A549 (cell line): Measurements from ENCODE around the gene VSIG2. TPM values are rescaled to one million over a fixed set of nuclear protein-coding genes. Genes with fewer than 3 reads are reported as not detected.

Experiments used
- ATAC-seq, 2 experiments: fragments of 200-7000 bp in 1 of 2; fragments of >200 bp in 1 of 2; cut with Nextera tagmentation in 1 of 2; cut with Tn5 transposase in 1 of 2; 3 replicates each; pipeline versions ENCODE4 v1.8.0 to v1.9.1; 2018 to 2020; ENCODE audit warnings: mild to moderate bottlenecking in 1 of 2, moderate library complexity in 1 of 2
- CTCF ChIA-PET: fragments of 300-600 bp; sonication (Branson Sonifier 250); formaldehyde crosslinking; extraction: SDS; loops from one replicate; lab custom pipeline; 2021; ENCODE audit warnings: antibody characterized with exemption, inconsistent platforms; lab: Yijun Ruan, JAX
- POLR2A ChIA-PET: fragments of 350-600 bp; formaldehyde crosslinking; extraction: SDS; loops from one replicate; lab custom pipeline; 2021; ENCODE audit warnings: antibody characterized with exemption, inconsistent platforms; lab: Yijun Ruan, JAX
- DNase-seq, 2 experiments: peaks; one replicate each; pipeline versions ENCODE4 v3.0.0 to v3.0.0-alpha.2; 2011 to 2016; ENCODE audit warnings: low read depth in 1 of 2, low spot score in 1 of 2
- FAIRE-seq: peaks from 2 replicates; lab custom pipeline; 2011; peaks lifted over from hg19 to GRCh38; lab: Jason Lieb, UNC
- H3K27ac ChIP-seq, 2 experiments: fragments of >200 bp; sonication (Bioruptor Twin); formaldehyde crosslinking; 3 replicates each; pipeline ENCODE4 v1.5.1; 2016 to 2017
- H3K4me1 ChIP-seq: fragments of >200 bp; sonication (Bioruptor Twin); formaldehyde crosslinking; 3 replicates; pipeline ENCODE4 v1.6.1; 2016
- H3K4me2 ChIP-seq: fragments of >200 bp; sonication (Bioruptor Twin); formaldehyde crosslinking; 3 replicates; pipeline ENCODE4 v1.6.1; 2016
- H3K4me3 ChIP-seq: fragments of >200 bp; sonication (Bioruptor Twin); formaldehyde crosslinking; 3 replicates; pipeline ENCODE4 v1.5.1; 2016
- H3K9me3 ChIP-seq: fragments of >200 bp; sonication (Bioruptor Twin); formaldehyde crosslinking; 3 replicates; pipeline ENCODE4 v1.6.1; 2016
- CBX8 ChIP-seq: fragments of 200-600 bp; sonication (generic); IDR thresholded peaks from 2 replicates; pipeline ENCODE4 v1.6.1; 2016
- CEBPB ChIP-seq, 2 experiments: fragments of >200 bp in 1 of 2; sonication (Bioruptor Twin) in 1 of 2; formaldehyde crosslinking in 1 of 2; IDR thresholded peaks; 2 replicates each; pipeline ENCODE4 v1.6.1; 2012 to 2016
- CHD2 ChIP-seq: fragments of 150-350 bp; IDR thresholded peaks from 2 replicates; pipeline ENCODE4 v1.6.1; 2014; ENCODE audit warnings: low read length; ENCODE audit not compliant: partially characterized antibody
- EHMT2 ChIP-seq: fragments of 200-600 bp; sonication (generic); IDR thresholded peaks from 2 replicates; pipeline ENCODE4 v1.6.1; 2016; ENCODE audit warnings: antibody characterized with exemption, low read depth, mild to moderate bottlenecking, moderate library complexity
- EP300 ChIP-seq, 2 experiments: fragments of >200 bp; sonication (Bioruptor Twin); formaldehyde crosslinking; IDR thresholded peaks; 2 replicates in 1 of 2; 3 replicates in 1 of 2; pipeline ENCODE4 v1.6.1; 2016 to 2017
- FOSB ChIP-seq: fragments of 250-450 bp; sonication (Bioruptor Pico); IDR thresholded peaks from 2 replicates; pipeline ENCODE4 v1.5.0; 2020; ENCODE audit warnings: mild to moderate bottlenecking, moderate library complexity
- HOXA7 ChIP-seq: fragments of 250-450 bp; sonication (Bioruptor Pico); IDR thresholded peaks from 2 replicates; pipeline ENCODE4 v1.5.0; 2020; ENCODE audit warnings: mild to moderate bottlenecking, moderate library complexity
- HOXB13 ChIP-seq: fragments of 250-450 bp; sonication (Bioruptor Pico); IDR thresholded peaks from 2 replicates; pipeline ENCODE4 v1.5.0; 2020; ENCODE audit warnings: low read depth, mild to moderate bottlenecking, moderate library complexity
- HOXB5 ChIP-seq: fragments of 250-450 bp; sonication (Bioruptor Pico); IDR thresholded peaks from 2 replicates; pipeline ENCODE4 v1.5.0; 2020; ENCODE audit warnings: mild to moderate bottlenecking, moderate library complexity
- JUN ChIP-seq, 2 experiments: fragments of >200 bp; sonication (Bioruptor Twin); formaldehyde crosslinking; IDR thresholded peaks; 2 replicates in 1 of 2; 3 replicates in 1 of 2; pipeline ENCODE4 v1.6.1; 2016 to 2017
- NFE2L2 ChIP-seq: fragments of 150-350 bp; conservative IDR thresholded peaks from 2 replicates; pipeline ENCODE4 v1.6.1; 2014; ENCODE audit warnings: low read length
- NR3C1 ChIP-seq: fragments of >200 bp; sonication (Bioruptor Twin); formaldehyde crosslinking; IDR thresholded peaks from 3 replicates; pipeline ENCODE4 v1.6.1; 2017
- POLR2A ChIP-seq: IDR thresholded peaks from 2 replicates; pipeline ENCODE4 v1.6.1; 2012; ENCODE audit warnings: mild to moderate bottlenecking, low read length
- POLR2AphosphoS2 ChIP-seq: conservative IDR thresholded peaks from 2 replicates; pipeline ENCODE4 v1.6.1; 2012; ENCODE audit warnings: low read length, improper control_type of control experiment, inconsistent platforms
- RAD21 ChIP-seq, 2 experiments: fragments of >200 bp in 1 of 2; sonication (Bioruptor Twin) in 1 of 2; formaldehyde crosslinking in 1 of 2; IDR thresholded peaks in 1 of 2; conservative IDR thresholded peaks in 1 of 2; 2 replicates in 1 of 2; 3 replicates in 1 of 2; pipeline ENCODE4 v1.6.1; 2012 to 2018; ENCODE audit warnings: inconsistent platforms in 1 of 2
- RARB ChIP-seq: fragments of 250-450 bp; sonication (Bioruptor Pico); IDR thresholded peaks from 2 replicates; pipeline ENCODE4 v1.8.0; 2021; ENCODE audit warnings: mild to moderate bottlenecking, moderate library complexity
- RNF2 ChIP-seq: fragments of 200-600 bp; sonication (generic); IDR thresholded peaks from 2 replicates; pipeline ENCODE4 v1.6.1; 2016; ENCODE audit warnings: low read depth, mild to moderate bottlenecking, antibody characterized with exemption, moderate library complexity, borderline replicate concordance
- SREBF2 ChIP-seq: fragments of 450-650 bp; IDR thresholded peaks from 2 replicates; pipeline ENCODE4 v1.6.1; 2014; ENCODE audit warnings: mild to moderate bottlenecking, moderate library complexity
- ZSCAN20 ChIP-seq: fragments of 250-450 bp; sonication (Bioruptor Pico); IDR thresholded peaks from 2 replicates; pipeline ENCODE4 v1.8.0; 2022; ENCODE audit warnings: mild to moderate bottlenecking, moderate library complexity
- WGBS: methylation state at CpG from one replicate; pipeline ENCODE4 v1.1.6; 2017; ENCODE audit errors: missing lambda C conversion rate; 5-methylcytosine and 5-hydroxymethylcytosine counted together
- polyA plus RNA-seq, 4 experiments: library from polyadenylated mRNA; depleted of rRNA in 3 of 4; stranded (reverse); fragments of >200 nt; fragmentation: RNase III in 1 of 4; extraction: RNeasy Plus Mini Kit Qiagen cat#74134 plus additional on column Dnase treatment in 1 of 4; gene quantifications; 2 replicates in 3 of 4; 3 replicates in 1 of 4; pipeline ENCODE4 v1.2.3, GENCODE V29; 2011 to 2017
- TF ChIP-seq, protein P1 (sequence below): fragments of >200 bp; sonication (Bioruptor Twin); formaldehyde crosslinking; IDR thresholded peaks from 3 replicates; pipeline ENCODE4 v1.6.1; 2016
- TF ChIP-seq, protein P2 (sequence below): fragments of 250-450 bp; sonication (Bioruptor Pico); IDR thresholded peaks from 2 replicates; pipeline ENCODE4 v1.5.0; 2021; ENCODE audit warnings: mild to moderate bottlenecking, moderate library complexity, borderline replicate concordance
- TF ChIP-seq, protein P3 (sequence below): fragments of 150-350 bp; IDR thresholded peaks from 2 replicates; pipeline ENCODE4 v1.6.1; 2014; ENCODE audit warnings: low read depth, mild to moderate bottlenecking, low read length
- TF ChIP-seq, protein P4 (sequence below): IDR thresholded peaks from 2 replicates; pipeline ENCODE4 v1.6.1; 2012; ENCODE audit warnings: low read depth, borderline replicate concordance
- TF ChIP-seq, protein P5 (sequence below): IDR thresholded peaks from 2 replicates; pipeline ENCODE4 v1.6.1; 2012

VSIG2 gene
- polyA plus RNA-seq, 2 of the 4 experiments (the other 2 are of a cell fraction): not detected

DNA sequence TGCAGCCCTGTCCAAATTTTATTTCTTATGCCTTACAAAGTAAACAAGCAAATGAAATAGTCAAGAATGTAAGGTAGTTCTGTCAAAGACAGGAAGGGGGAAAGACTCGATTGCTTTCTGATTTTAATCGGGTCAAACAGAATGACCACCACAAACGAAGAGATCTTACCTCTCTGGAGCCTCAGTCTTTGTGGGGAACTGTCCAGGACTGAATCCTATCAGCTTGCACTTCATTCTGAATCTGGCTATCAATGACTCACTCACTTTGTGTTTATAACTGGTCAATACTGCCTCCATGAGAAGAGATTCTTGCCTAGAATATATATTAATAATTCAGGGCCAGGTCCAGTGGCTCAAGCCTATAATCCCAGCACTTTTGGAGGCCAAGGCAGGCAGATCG, 30.9 kb upstream of the VSIG2 start:
- no peak overlapping the region for H3K27ac ChIP-seq
- FAIRE-seq (no peak), ATAC-seq (no peak), DNase-seq (no peak)
- 93% methylated on average over 4 of the region's 4 CpGs for whole genome bisulfite sequencing
- no peaks in the 10 kb centered on the region for H3K9me3 ChIP-seq
- H3K4me3 ChIP-seq: no peak overlapping the region
- H3K4me1 ChIP-seq: no peaks in the 10 kb centered on the region
- ChIA-PET POLR2A (no interaction called here), CTCF (interaction anchor here (0.7 to 3.8 kb wide), 6 partner anchors 10 to 138 kb away, joined by 3 to 14 read pairs (median 5); partner anchors contain the start of gene ESAM)
- TF ChIP-seq HOXA7 (CRISPR knock-in tag): no peak
- no peak for TF ChIP-seq NR3C1
- no peak for TF ChIP-seq HOXB5
- TF ChIP-seq, protein P1, sequence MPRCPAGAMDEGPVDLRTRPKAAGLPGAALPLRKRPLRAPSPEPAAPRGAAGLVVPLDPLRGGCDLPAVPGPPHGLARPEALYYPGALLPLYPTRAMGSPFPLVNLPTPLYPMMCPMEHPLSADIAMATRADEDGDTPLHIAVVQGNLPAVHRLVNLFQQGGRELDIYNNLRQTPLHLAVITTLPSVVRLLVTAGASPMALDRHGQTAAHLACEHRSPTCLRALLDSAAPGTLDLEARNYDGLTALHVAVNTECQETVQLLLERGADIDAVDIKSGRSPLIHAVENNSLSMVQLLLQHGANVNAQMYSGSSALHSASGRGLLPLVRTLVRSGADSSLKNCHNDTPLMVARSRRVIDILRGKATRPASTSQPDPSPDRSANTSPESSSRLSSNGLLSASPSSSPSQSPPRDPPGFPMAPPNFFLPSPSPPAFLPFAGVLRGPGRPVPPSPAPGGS: no peak
- no peak for TF ChIP-seq CEBPB (IDR thresholded peaks at IDR 0.05)
- TF ChIP-seq, protein P2, sequence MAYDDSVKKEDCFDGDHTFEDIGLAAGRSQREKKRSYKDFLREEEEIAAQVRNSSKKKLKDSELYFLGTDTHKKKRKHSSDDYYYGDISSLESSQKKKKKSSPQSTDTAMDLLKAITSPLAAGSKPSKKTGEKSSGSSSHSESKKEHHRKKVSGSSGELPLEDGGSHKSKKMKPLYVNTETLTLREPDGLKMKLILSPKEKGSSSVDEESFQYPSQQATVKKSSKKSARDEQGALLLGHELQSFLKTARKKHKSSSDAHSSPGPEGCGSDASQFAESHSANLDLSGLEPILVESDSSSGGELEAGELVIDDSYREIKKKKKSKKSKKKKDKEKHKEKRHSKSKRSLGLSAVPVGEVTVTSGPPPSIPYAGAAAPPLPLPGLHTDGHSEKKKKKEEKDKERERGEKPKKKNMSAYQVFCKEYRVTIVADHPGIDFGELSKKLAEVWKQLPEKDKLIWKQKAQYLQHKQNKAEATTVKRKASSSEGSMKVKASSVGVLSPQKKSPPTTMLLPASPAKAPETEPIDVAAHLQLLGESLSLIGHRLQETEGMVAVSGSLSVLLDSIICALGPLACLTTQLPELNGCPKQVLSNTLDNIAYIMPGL (CRISPR knock-in tag): no peak
- TF ChIP-seq JUN (IDR thresholded peaks at IDR 0.05): no peak
- no peak for TF ChIP-seq RNF2
- TF ChIP-seq HOXB13: no peak
- no peak for TF ChIP-seq RARB (CRISPR knock-in tag)
- TF ChIP-seq, protein P3, sequence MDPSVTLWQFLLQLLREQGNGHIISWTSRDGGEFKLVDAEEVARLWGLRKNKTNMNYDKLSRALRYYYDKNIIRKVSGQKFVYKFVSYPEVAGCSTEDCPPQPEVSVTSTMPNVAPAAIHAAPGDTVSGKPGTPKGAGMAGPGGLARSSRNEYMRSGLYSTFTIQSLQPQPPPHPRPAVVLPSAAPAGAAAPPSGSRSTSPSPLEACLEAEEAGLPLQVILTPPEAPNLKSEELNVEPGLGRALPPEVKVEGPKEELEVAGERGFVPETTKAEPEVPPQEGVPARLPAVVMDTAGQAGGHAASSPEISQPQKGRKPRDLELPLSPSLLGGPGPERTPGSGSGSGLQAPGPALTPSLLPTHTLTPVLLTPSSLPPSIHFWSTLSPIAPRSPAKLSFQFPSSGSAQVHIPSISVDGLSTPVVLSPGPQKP: no peak
- TF ChIP-seq RAD21 (conservative IDR thresholded peaks at IDR 0.05 in 1 of 2, IDR thresholded peaks at IDR 0.05 in 1 of 2): no peak
- TF ChIP-seq NFE2L2: no peak
- TF ChIP-seq CHD2: no peak
- TF ChIP-seq EHMT2: no peak
- TF ChIP-seq ZSCAN20: no peak
- TF ChIP-seq, protein P4, sequence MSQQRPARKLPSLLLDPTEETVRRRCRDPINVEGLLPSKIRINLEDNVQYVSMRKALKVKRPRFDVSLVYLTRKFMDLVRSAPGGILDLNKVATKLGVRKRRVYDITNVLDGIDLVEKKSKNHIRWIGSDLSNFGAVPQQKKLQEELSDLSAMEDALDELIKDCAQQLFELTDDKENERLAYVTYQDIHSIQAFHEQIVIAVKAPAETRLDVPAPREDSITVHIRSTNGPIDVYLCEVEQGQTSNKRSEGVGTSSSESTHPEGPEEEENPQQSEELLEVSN: no peak
- no peak for TF ChIP-seq POLR2AphosphoS2
- TF ChIP-seq, all 56 proteins: peak for 0
- no peak overlapping the region for H3K4me2 ChIP-seq

DNA sequence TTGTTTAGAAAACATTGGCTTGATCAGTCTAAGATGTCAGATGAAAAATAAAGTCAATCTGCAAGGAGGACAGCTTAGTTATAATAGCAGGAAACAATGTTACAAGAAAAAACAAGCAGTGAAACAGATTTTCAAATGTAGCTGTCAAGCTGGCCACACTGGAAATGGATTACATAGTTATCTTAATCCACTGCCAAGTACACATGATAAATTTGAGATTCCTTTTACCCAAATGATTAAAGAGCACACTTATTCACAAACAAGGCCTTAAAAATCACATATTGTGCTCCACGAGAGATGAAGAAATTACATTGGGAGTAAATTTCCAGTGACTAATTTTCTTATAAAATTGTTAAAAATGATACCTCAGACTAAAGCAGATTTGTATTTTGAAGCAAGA, 27.5 kb upstream of the VSIG2 start:
- no peak for DNase-seq
- H3K4me2 ChIP-seq: no peak overlapping the region
- TF ChIP-seq HOXB13 (no peak), EP300 (IDR thresholded peaks at IDR 0.05) (no peak), HOXB5 (no peak), POLR2A (no peak), FOSB (CRISPR knock-in tag) (no peak), CHD2 (no peak), CBX8 (no peak), SREBF2 (no peak)
- TF ChIP-seq, protein P5, sequence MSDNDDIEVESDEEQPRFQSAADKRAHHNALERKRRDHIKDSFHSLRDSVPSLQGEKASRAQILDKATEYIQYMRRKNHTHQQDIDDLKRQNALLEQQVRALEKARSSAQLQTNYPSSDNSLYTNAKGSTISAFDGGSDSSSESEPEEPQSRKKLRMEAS: no peak
- H3K4me1 ChIP-seq: no peaks in the 10 kb centered on the region
- no peaks in the 10 kb centered on the region for H3K9me3 ChIP-seq
- H3K27ac ChIP-seq: no peak overlapping the region
- CTCF ChIA-PET: interaction anchor here (1.3 to 2.9 kb wide), 4 partner anchors 14 to 127 kb away, joined by 3 to 13 read pairs (median 10); partner anchors contain the start of gene ESAM
- 83% methylated on average over 1 of the region's 1 CpG for WGBS
- ATAC-seq: no peak
- no peak overlapping the region for H3K4me3 ChIP-seq
- POLR2A ChIA-PET: no interaction called here
- no peak for FAIRE-seq
